Stimulated activated naive CD4-positive, alpha-beta T cell treated with Interleukin-2 at 50 U/mL for 16 hours (primary cell): Measurements from ENCODE around the gene CCDC93.
"Not testable (repeated sequence)": the region's sequence is repeated elsewhere in the genome, so short reads cannot be mapped to it uniquely, and the experiment has no call there.

Source experiments
- DNase-seq: peaks from one replicate; lab custom pipeline; 2025; lab: John Stamatoyannopoulos, UW

Gene CCDC93

DNA sequence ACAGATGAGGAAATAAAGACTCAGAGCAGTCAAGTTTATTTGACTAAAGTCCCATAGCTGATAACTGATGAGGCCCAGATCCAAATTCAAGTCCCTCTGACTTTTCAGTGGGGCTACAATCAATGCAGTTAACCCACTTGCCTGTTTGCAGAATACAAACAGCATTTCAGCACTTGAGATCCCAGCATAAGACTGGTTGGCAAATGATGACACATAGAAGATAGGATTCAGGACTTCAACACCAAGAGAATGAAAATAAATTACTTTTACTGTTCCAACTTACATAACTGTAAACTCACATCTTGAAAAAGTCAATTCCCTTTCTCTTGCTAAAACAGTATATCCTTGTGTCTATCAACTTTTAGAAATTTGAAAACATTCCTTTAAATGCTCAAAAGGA is 61.2 kb downstream of the CCDC93 start:
- DNase-seq, result no peak

GRCh38 chr2:117952228-117952627 is 61.6 kb downstream of the CCDC93 start:
- no peak for DNase-seq

DNA sequence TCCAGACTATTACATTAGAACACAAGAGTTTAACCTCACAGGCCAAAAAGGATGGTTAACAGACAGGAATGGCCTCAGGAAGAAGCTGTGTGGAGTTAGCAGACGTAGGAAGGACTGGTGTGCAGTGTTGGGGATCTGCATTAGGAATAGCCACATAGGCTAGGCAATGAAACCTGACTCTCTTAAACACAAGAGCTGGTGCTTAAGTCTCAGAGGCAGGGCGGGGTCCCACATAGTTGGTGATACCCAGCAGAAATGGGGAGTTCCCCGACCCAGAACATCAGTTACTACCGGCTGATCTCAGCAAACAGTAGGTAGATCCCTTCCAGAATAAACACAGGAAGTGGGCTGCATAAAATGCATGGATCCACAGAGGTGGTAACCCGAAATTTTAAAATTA is 64.1 kb downstream of the CCDC93 start:
- no peak for DNase-seq

DNA sequence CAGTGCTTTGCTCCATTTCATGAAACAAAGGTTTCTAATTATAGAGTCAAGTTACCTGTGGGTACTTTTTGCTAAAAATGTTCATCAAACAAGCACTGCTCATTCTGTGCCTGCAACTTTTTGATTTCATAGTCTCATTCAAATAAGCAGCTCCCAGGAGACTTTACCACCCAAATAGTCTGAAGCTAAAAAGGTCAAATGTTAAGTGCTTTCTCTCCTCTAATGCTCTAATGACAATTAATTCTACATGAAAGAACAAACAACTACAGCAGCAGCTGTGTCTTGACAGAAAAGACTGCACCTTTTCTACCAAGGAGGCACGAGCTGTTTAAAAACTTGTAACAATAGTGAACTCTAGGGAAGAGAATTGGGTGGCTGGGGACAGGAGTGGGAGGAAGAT is 65.3 kb downstream of the CCDC93 start:
- DNase-seq, result no peak

DNA sequence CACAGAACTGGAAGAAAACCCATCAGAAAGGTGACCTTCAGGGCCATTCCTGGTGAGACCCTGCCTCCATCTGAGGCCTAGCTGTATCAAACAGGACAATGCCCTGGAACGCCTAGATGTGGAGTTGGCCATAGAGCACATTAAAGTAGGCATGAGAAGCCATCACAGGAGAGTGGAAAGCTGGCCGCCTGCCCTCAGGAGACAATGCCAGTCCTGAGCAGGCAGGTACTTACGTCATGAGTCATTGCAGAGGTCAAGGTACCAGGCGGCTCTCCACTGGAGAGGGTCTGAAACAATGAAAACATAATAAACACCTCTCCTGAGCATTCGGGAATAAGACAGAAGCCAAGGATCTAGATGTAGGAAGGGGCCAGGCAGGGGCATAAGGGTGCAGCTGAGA is 68.6 kb downstream of the CCDC93 start:
- no peak for DNase-seq

GRCh38 chr2:117944816-117945215 is 69.1 kb downstream of the CCDC93 start:
- no peak for DNase-seq

GRCh38 chr2:117943013-117943672 is 70.7 kb downstream of the CCDC93 start:
- DNase-seq, result no peak

- no peak for DNase-seq
Observed at GRCh38 chr2:117942551-117942950, 71.3 kb downstream of the CCDC93 start.

DNA sequence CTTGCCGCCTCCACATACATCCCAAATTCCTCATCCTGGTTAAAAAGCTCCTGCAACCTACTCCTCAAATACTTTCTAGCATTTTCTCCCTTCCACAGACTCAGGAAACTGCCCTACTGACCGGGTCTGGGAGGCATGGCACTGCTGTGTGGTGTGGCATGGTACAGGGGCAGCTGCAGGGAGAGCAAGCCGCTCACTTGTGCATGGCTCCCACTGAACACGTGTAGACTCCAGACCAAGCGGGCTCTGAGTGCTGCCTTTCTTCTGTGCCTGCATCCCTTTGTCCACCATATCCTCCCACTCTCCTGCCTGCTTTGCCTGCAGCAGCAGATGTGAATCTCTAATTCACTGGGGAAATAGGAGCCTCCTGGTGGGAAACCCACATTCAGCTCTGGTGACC is 72.2 kb downstream of the CCDC93 start:
- no peak for DNase-seq

GRCh38 chr2:117940436-117940835 is 73.4 kb downstream of the CCDC93 start:
- no peak for DNase-seq

- no peak for DNase-seq
Observed at GRCh38 chr2:117938611-117939010, 75.3 kb downstream of the CCDC93 start.

DNA sequence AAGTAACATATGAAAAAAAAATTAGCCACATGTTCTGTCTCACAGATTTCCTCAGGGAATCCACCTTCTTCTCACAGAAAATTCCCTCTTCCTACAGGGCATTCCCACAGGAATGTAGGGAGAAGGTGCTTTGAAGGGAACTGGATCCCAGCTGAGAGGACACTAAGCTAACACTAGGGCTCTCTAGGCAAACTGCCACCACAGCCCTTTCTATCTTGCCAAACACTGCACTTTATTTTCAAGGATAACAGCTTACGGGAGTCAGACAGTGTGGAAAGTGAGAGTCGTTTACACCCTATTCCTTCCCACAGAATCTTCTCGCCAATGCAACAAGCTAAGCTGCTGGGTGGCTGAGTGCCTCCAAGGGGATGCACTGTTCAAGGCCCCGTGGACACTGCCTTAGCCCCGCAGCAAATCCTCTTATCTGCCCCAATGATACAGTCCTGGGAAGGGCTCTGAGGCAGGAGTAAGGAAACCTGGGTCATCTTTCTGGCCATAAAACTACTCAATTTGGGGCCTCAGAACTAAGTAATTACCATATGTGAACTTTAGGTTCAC is 76.9 kb downstream of the CCDC93 start:
- no peak for DNase-seq

DNA sequence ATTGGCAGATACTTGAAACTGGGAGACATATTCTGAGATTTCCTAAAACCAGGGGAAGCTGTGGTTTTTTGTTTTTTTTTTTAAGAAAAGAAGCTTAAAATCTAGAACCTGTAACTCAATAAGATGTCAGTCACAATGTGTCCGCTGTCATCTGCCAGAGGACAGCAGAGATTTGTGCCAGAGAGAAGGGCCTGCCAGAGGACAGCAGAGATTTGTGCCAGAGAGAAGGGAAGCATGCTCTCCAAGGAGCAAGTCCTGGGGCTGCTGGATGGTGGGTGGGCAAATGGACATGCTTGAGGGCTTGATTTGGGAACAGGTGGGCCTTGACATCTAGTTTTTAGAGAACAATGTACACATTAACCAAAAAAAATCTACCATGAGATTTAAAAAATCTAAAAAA is 77.9 kb downstream of the CCDC93 start:
- DNase-seq, result no peak

- DNase-seq, result no peak
Observed at GRCh38 chr2:117935456-117935855, 78.4 kb downstream of the CCDC93 start.

DNA sequence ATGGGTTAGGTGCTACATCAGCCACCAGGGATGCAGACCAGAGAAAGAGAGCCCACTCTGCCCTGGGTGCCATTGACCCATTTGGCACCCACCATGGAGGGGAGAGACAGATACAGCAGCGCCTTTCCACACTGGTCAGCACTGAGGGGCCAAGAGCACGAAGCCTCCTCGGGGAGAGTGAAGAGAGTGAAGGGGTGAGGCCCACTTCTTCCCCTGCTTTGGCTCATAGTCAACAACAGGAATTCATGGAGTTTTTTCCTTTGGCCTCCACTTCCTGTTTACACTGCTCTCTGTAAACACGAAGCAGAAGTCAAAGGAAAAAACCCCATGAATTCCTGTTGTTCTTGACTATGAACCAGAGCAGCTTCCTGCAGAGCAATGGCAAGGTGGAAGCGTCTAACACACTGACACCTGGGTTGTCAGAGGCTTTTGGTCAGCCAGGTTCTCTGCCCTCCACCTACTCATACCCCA is 80.0 kb downstream of the CCDC93 start:
- no peak for DNase-seq

- no peak for DNase-seq
Observed at GRCh38 chr2:117931978-117932377, 81.9 kb downstream of the CCDC93 start.

- DNase-seq, result no peak
Observed at GRCh38 chr2:117931266-117931665, 82.6 kb downstream of the CCDC93 start.

- no peak for DNase-seq
Observed at GRCh38 chr2:117930775-117931174, 83.1 kb downstream of the CCDC93 start.

DNA sequence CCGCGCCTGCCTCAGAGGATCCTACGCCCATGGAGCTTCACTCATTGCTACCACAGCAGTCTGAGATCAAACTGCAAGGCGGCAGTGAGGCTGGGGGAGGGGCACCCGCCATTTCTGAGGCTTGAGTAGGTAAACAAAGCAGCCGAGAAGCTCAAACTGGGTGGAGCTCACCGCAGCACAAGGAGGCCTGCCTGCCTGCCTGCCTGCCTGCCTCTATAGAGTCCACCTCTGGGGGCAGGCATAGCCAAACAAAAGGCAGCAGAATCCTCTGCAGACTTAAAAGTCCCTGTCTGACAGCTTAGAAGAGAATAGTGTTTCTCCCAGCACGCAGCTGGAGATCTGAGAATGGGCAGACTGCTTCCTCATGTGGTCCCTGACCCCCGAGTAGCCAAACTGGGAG is 90.4 kb downstream of the CCDC93 start:
- not testable (repeated sequence) for DNase-seq

DNA sequence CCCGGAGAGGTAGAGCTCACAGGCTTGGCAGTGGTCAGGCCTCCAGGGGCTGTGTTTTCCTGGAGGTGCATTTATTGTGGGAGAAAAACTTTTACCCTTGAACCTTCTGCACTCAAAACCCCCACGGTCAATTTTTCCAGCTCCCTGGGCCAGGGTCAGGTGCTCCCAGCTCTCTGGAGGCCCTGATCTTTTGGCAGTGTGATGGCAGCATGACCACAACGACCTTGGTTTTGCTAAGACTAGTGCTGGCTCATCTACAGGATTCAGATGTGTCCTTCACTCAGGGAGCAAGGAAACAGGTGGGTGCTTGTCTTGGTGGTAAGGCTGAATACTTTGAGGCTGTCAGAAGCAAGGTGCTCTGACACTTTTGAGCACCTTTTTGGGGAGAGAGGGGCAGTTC is 92.3 kb downstream of the CCDC93 start:
- DNase-seq, result no peak

DNA sequence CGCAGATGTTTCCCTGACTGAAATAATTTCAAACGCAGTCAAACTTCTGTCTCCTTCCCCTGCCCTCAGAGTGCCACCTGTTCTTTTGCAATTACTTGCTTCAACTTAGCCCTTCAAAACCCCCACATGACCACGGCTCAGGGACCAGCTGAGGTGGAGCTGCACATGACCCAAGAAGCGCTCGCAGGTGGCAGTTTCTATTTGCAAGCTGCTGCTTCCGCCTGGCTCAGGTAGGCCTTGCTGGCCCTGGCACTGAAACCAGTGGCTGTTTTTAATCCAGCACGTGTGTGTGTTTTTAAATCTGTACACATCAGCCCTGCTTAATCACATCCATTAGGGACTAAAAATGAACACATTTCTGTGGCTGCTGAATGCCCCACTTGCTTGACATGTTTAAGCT is 95.3 kb downstream of the CCDC93 start:
- DNase-seq, result no peak

- no peak for DNase-seq
Observed at GRCh38 chr2:117917223-117917917, 96.5 kb downstream of the CCDC93 start.

- no peak for DNase-seq
Observed at GRCh38 chr2:117902933-117903332, 110.9 kb downstream of the CCDC93 start.

DNA sequence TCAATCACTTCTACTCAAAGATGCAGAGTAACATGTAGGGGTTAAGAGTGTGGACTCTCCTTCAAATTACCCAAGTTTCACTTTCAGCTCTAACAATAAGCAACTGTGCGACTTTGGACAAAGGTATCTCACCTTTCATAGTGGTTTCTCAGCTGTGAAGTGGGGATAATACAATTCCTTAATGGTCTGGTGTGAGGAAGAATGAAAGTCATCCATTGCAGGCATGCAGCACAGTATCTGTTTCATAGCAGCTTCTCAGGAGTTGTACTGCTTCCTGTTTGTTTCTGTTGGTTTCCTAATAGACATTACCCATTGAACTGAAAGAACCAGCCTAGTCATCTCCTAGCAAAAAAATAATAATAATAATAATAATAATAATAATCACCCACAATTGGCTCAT is 125.0 kb downstream of the CCDC93 start:
- DNase-seq, result no peak
